ENCODE data around the gene STXBP3. TPM values are rescaled to one million over a fixed set of nuclear protein-coding genes. Genes with fewer than 3 reads are reported as not detected.

The STXBP3 gene
- total RNA-seq, 4 donors from 2014 or later, result 57.4 to 80.7 (median 69.5) TPM

GRCh38 chr1:108828074-108828961 lies 81.8 kb downstream of the STXBP3 start:
- intact Hi-C loops (cut with DNase I; ENCODE audit: low total_unique reads), result loop anchor here (5.0 to 10.0 kb wide), 2 partner anchors 64 to 314 kb away; no protein-coding TSS in a partner anchor
- WGBS, 2 donors, result 8 to 13% methylated on average over 12 of the region's 12 CpGs
- TF ChIP-seq CTCF (IDR thresholded peaks at IDR 0.05), result peak in 1 of 3 donors; percentile 31
- no peak for TF ChIP-seq POLR2A (IDR thresholded peaks at IDR 0.05)
- no peak overlapping the region for H3K4me3 ChIP-seq (ENCODE audit: low read depth, poor library complexity, severe bottlenecking)
- peak; percentile 84 to 96 for DNase-seq (ENCODE audit: low spot score in 2 of 2)

GRCh38 chr1:108829498-108829916 lies 83.0 kb downstream of the STXBP3 start:
- intact Hi-C loops (cut with DNase I; ENCODE audit: low total_unique reads), result loop anchor here (5.0 to 10.0 kb wide), 2 partner anchors 63 to 315 kb away; no protein-coding TSS in a partner anchor
- WGBS, 2 donors, result 57 to 60% methylated on average over 6 of the region's 6 CpGs
- no peak overlapping the region for H3K4me3 ChIP-seq (ENCODE audit: low read depth, poor library complexity, severe bottlenecking)
- TF ChIP-seq POLR2A (IDR thresholded peaks at IDR 0.05), result no peak
- no peak for TF ChIP-seq CTCF (IDR thresholded peaks at IDR 0.05)
- peak in 1 of 2 donors; percentile 79 for DNase-seq (ENCODE audit: low spot score in 2 of 2)

GRCh38 chr1:108830119-108831008 lies 83.9 kb downstream of the STXBP3 start:
- TF ChIP-seq CTCF (IDR thresholded peaks at IDR 0.05) (no peak), POLR2A (IDR thresholded peaks at IDR 0.05) (no peak)
- H3K4me3 ChIP-seq (ENCODE audit: low read depth, poor library complexity, severe bottlenecking), result no peak overlapping the region
- 26 to 37% methylated on average over 20 of the region's 20 CpGs for WGBS, 2 donors
- DNase-seq (ENCODE audit: low spot score in 2 of 2), result peak; percentile 73 to 93
- intact Hi-C loops (cut with DNase I; ENCODE audit: low total_unique reads), result no loop called here

DNA sequence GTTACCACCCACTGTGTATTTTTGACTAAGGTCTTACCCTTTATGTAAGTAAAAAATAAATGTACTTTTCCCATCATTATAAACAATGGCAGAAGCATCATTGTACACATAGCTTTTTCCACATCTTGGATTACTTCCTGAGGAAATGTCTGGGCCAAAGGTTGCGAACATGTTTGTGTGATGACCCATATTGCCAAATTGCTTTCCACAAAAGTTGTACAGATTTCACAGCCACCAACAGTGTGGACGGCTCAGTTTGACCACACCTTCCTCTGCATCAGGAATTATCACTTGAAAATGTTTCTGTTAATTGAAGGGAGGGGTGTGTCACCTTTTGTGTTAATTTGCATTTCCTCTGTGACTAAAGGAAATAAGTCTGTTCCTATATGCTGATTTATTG lies 84.8 kb downstream of the STXBP3 start:
- TF ChIP-seq CTCF (IDR thresholded peaks at IDR 0.05), result no peak
- no peak for TF ChIP-seq POLR2A (IDR thresholded peaks at IDR 0.05)
- 19 to 30% methylated on average over 2 of the region's 2 CpGs for WGBS, 2 donors
- intact Hi-C loops (cut with DNase I; ENCODE audit: low total_unique reads), result no loop called here
- H3K4me3 ChIP-seq (ENCODE audit: low read depth, poor library complexity, severe bottlenecking), result no peak overlapping the region
- DNase-seq (ENCODE audit: low spot score in 2 of 2), result peak in 1 of 2 donors; percentile 70

DNA sequence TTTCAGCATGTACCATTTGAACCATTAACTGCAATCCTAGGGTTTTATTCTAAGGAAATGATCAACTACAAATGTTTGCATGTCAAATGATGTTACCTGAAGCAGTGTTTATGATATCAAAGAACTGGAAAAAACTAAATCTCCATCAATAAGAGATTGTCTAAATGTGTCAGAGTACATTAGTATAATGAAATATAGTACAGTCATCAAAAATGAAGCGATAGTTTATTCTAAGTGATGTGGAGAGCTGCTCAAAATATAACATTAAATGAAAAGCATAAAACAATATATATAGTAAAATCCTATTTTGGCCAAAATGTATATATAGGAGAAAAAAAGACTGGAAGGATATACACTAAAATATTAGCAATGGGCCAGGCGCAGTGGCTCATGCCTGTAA lies 86.5 kb downstream of the STXBP3 start:
- DNase-seq (ENCODE audit: low spot score in 2 of 2), result no peak
- TF ChIP-seq CTCF (IDR thresholded peaks at IDR 0.05) (no peak), POLR2A (IDR thresholded peaks at IDR 0.05) (no peak)
- WGBS, 2 donors, result 96% methylated on average over 2 of the region's 2 CpGs
- intact Hi-C loops (cut with DNase I; ENCODE audit: low total_unique reads), result no loop called here
- H3K4me3 ChIP-seq (ENCODE audit: low read depth, poor library complexity, severe bottlenecking), result no peak overlapping the region
